ENCODE data around the gene NDUFB2.
"Not testable (repeated sequence)": the region's sequence is repeated elsewhere in the genome, so short reads cannot be mapped to it uniquely, and the experiment has no call there.

Gene NDUFB2

GRCh38 chr7:140695381-140695780, 1.1 kb upstream of the NDUFB2 start:
- H3K27ac ChIP-seq: peak overlapping the region; percentile 85
- TF ChIP-seq CTCF (IDR thresholded peaks at IDR 0.05) (no peak), ZFX (IDR thresholded peaks at IDR 0.05; ENCODE audit: borderline replicate concordance) (no peak)

GRCh38 chr7:140696024-140696679, 356 bp upstream of the NDUFB2 start:
- no peak for TF ChIP-seq CTCF (IDR thresholded peaks at IDR 0.05)
- TF ChIP-seq ZFX (IDR thresholded peaks at IDR 0.05; ENCODE audit: borderline replicate concordance): no peak
- peak overlapping the region; percentile 85 for H3K27ac ChIP-seq

GRCh38 chr7:140697447-140698143, 1.1 kb downstream of the NDUFB2 start:
- TF ChIP-seq CTCF (IDR thresholded peaks at IDR 0.05) (peak; percentile 25; the same call in 1 of the 2 replicates), ZFX (IDR thresholded peaks at IDR 0.05; ENCODE audit: borderline replicate concordance) (no peak)
- peak overlapping the region; percentile 85 for H3K27ac ChIP-seq

- TF ChIP-seq CTCF (IDR thresholded peaks at IDR 0.05) (no peak), ZFX (IDR thresholded peaks at IDR 0.05; ENCODE audit: borderline replicate concordance) (no peak)
- H3K27ac ChIP-seq: no peak overlapping the region
These were observed 2.0 kb downstream of the NDUFB2 start for GRCh38 chr7:140698477-140698876.

GRCh38 chr7:140702774-140703173, 6.3 kb downstream of the NDUFB2 start:
- no peak overlapping the region for H3K27ac ChIP-seq
- TF ChIP-seq CTCF (IDR thresholded peaks at IDR 0.05) (no peak), ZFX (IDR thresholded peaks at IDR 0.05; ENCODE audit: borderline replicate concordance) (no peak)

- TF ChIP-seq ZFX (IDR thresholded peaks at IDR 0.05; ENCODE audit: borderline replicate concordance): no peak
- TF ChIP-seq CTCF (IDR thresholded peaks at IDR 0.05): no peak
- H3K27ac ChIP-seq: no peak overlapping the region
These were observed 7.7 kb downstream of the NDUFB2 start for GRCh38 chr7:140704205-140704604.

- no peak overlapping the region for H3K27ac ChIP-seq
These were observed 10.6 kb downstream of the NDUFB2 start for GRCh38 chr7:140707132-140707531.

GRCh38 chr7:140708764-140709163, 12.3 kb downstream of the NDUFB2 start:
- not testable (repeated sequence) for H3K27ac ChIP-seq

More at GRCh38 chr7:140707132-140707531, 10.6 kb downstream of the NDUFB2 start:
- TF ChIP-seq ZFX (IDR thresholded peaks at IDR 0.05; ENCODE audit: borderline replicate concordance) (no peak), CTCF (IDR thresholded peaks at IDR 0.05) (no peak)

- H3K27ac ChIP-seq: not testable (repeated sequence)
These were observed 15.9 kb downstream of the NDUFB2 start for GRCh38 chr7:140712392-140712791.
